ENCODE data around the gene SLC4A1AP.

Gene SLC4A1AP

DNA sequence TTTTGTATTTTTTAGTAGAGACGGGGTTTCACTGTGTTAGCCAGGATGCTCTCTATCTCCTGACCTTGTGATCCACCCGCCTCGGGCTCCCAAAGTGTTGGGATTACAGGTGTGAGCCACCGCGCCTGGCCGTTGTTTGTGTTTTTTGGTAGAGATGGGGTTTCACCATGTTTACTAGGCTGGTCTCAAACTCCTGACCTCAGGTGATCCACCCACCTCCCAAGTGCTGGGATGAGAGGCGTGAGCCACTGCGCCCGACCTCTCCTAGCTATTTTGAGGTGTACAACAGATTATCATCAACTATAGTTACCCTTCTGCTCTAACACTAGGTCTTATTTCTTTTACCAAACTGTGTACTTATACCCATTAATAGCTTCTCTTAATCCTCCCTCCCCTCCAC lies 78.9 kb downstream of the SLC4A1AP start:
- no peak for DNase-seq (ENCODE audit: low read depth)
